H1 (cell line): Measurements from ENCODE around the gene RAB1B. TPM values are rescaled to one million over a fixed set of nuclear protein-coding genes. Genes with fewer than 3 reads are reported as not detected.

ENCODE experiments used
- CHD7 ChIP-seq: fragments of 300-600 bp; sonication (generic); IDR thresholded peaks from 2 replicates; pipeline ENCODE4 v1.7.1; 2012; ENCODE audit warnings: low read length, moderate library complexity, mild to moderate bottlenecking, inconsistent platforms; ENCODE audit not compliant: insufficient replicate concordance
- HDAC6 ChIP-seq: IDR thresholded peaks from one replicate; pipeline ENCODE4 v1.7.1; 2012; ENCODE audit warnings: low read depth, mild to moderate bottlenecking, inconsistent platforms, low read length, moderate library complexity
- polyA plus RNA-seq, 7 experiments: library from polyadenylated mRNA; depleted of rRNA in 3 of 7; stranded (reverse) in 5 of 7; unstranded in 2 of 7; fragments of >200 nt in 5 of 7; fragments of 200-250 nt in 2 of 7; gene quantifications; 1 replicate in 5 of 7; 2 replicates in 1 of 7; 4 replicates in 1 of 7; pipeline versions ENCODE4 v1.2.1 to v1.2.3, GENCODE V29; 2011 to 2013; ENCODE audit warnings: missing spikeins in 2 of 7, mixed read lengths in 2 of 7
- total RNA-seq: library from RNA; stranded (reverse); fragmentation: NEBNext Ultra II Directional; extraction: Animal tissue kit (Norgen Biotek cat#: 25700); gene quantifications from 2 replicates; pipeline ENCODE4 v1.2.1, GENCODE V29; 2021

The RAB1B gene
- total and polyA plus RNA-seq, 2 of the 8 experiments (the other 6 are each of a cell fraction or from before 2014, with no cell fraction given), result 100 to 217 TPM

DNA sequence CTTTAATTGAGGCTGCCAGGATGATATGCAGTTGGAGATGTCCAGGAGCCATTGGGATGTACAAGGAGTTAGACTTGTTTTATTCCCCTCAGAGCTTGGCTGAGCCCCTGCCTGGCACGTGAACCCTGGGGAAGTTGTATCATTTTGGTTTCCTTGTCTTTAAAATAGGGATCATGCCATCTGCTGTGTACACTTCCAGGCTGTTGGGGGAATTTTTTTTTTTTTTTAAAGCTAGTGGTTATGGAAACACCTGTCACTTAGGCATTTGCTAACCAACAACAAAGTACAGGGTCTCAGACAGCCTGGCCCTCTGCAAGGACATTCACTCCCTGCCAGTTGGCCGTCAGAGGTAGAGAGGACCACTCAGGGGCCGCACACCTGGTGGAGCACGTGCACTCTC lies 8.5 kb upstream of the RAB1B start (continued):
- no peak for TF ChIP-seq CHD7
- TF ChIP-seq HDAC6, result no peak
